K562 (cell line): Measurements from ENCODE around the gene F12. TPM values are rescaled to one million over a fixed set of nuclear protein-coding genes. Genes with fewer than 3 reads are reported as not detected.

Experiments used
- ARNT ChIP-seq, 2 experiments: fragments of 450-650 bp; IDR thresholded peaks; 2 replicates each; pipeline ENCODE4 v1.6.1; 2016; ENCODE audit warnings: mild to moderate bottlenecking in 1 of 2
- E2F5 ChIP-seq: sonication (generic); formaldehyde crosslinking; IDR thresholded peaks from 2 replicates; pipeline ENCODE4 v1.8.0; 2022; ENCODE audit warnings: mild to moderate bottlenecking, missing genetic modification reagents
- EP400 ChIP-seq: fragments of 450-650 bp; IDR thresholded peaks from 2 replicates; pipeline ENCODE4 v1.6.1; 2017; ENCODE audit warnings: antibody characterized with exemption, mild to moderate bottlenecking, moderate library complexity
- ESRRB ChIP-seq: fragments of 250-450 bp; sonication (Bioruptor Pico); IDR thresholded peaks from 2 replicates; pipeline ENCODE4 v1.5.0; 2020; ENCODE audit warnings: mild to moderate bottlenecking, moderate library complexity, borderline replicate concordance
- JUN ChIP-seq, 2 experiments: sonication (generic) in 1 of 2; formaldehyde crosslinking in 1 of 2; IDR thresholded peaks; 2 replicates each; pipeline versions ENCODE4 v1.6.1 to v1.8.0; 2012 to 2022; ENCODE audit warnings: borderline replicate concordance in 2 of 2, mild to moderate bottlenecking in 2 of 2, improper control_type of control experiment in 1 of 2, low read depth in 1 of 2, low read length in 1 of 2, missing genetic modification reagents in 1 of 2
- MCM3 ChIP-seq: fragments of 450-650 bp; IDR thresholded peaks from 2 replicates; pipeline ENCODE4 v1.6.1; 2016
- NFIX ChIP-seq: fragments of 250-450 bp; sonication (Bioruptor Pico); IDR thresholded peaks from 2 replicates; pipeline ENCODE4 v1.4.0; 2020; ENCODE audit warnings: low read depth, mild to moderate bottlenecking, moderate library complexity
- THRAP3 ChIP-seq: fragments of 450-650 bp; IDR thresholded peaks from 2 replicates; pipeline ENCODE4 v1.6.1; 2016; ENCODE audit warnings: mild to moderate bottlenecking, inconsistent platforms, borderline replicate concordance
- ZNF134 ChIP-seq: fragments of 250-450 bp; sonication (Bioruptor Pico); conservative IDR thresholded peaks from 2 replicates; pipeline ENCODE4 v1.4.0; 2020
- polyA plus RNA-seq, 8 experiments: library from polyadenylated mRNA; depleted of rRNA in 4 of 8; stranded (reverse) in 5 of 8; unstranded in 3 of 8; fragments of >200 nt; fragmentation: Nextera tagmentation in 2 of 8; fragmentation: Illumina TruSeq in 1 of 8; extraction: Ambion mirVana in 2 of 8; extraction: Trizol in 1 of 8; gene quantifications; 2 replicates each; pipeline versions ENCODE4 v1.2.1 to v1.2.3, GENCODE V29; 2011 to 2014; ENCODE audit warnings: inconsistent platforms in 1 of 8, missing spikeins in 1 of 8
- total RNA-seq, 7 experiments: library from RNA; depleted of rRNA in 6 of 7; stranded (reverse); fragments of >200 nt in 6 of 7; fragmentation: Illumina TruSeq in 2 of 7; extraction: Trizol in 2 of 7; gene quantifications; 2 replicates each; pipeline versions ENCODE4 v1.2.1 to v1.2.3, GENCODE V29; 2011 to 2021; ENCODE audit warnings: low replicate concordance in 1 of 7

Gene F12
- total and polyA plus RNA-seq, 9 of the 15 experiments (the other 6 are each of a cell fraction or from before 2014, with no cell fraction given): 0.59 to 18.3 (median 3.6) TPM

- TF ChIP-seq MCM3: no peak
- TF ChIP-seq JUN (IDR thresholded peaks at IDR 0.05; ENCODE audit: borderline replicate concordance, low read depth, low read length): no peak
- no peak for TF ChIP-seq JUN (CRISPR knock-in tag; IDR thresholded peaks at IDR 0.05; ENCODE audit: borderline replicate concordance)
- TF ChIP-seq E2F5: no peak
- no peak for TF ChIP-seq ZNF134 (CRISPR knock-in tag)
- TF ChIP-seq THRAP3: no peak
- no peak for TF ChIP-seq ARNT (IDR thresholded peaks at IDR 0.05)
- no peak for TF ChIP-seq EP400
- no peak for TF ChIP-seq ESRRB
- no peak for TF ChIP-seq NFIX (CRISPR knock-in tag)
- TF ChIP-seq, all 486 proteins: peak for 5
Measured at GRCh38 chr5:177443144-177443983, 34.0 kb upstream of the F12 start (continued).
